A673 (cell line): ENCODE measurements around the gene LPP. TPM values are rescaled to one million over a fixed set of nuclear protein-coding genes. Genes with fewer than 3 reads are reported as not detected.

Experiments
- BruUV-seq: library from RNA; stranded (reverse); fragments of 400-500 nt; replicated peaks from 2 replicates; lab custom pipeline; 2021; lab: Mats Ljungman, UMichigan
- CTCF ChIA-PET: fragments of 300-600 bp; sonication (Branson Sonifier 250); formaldehyde crosslinking; loops from one replicate; lab custom pipeline; 2022; ENCODE audit warnings: antibody characterized with exemption; lab: Charles Lee
- POLR2A ChIA-PET: fragments of 300-600 bp; sonication (Branson Sonifier 250); formaldehyde crosslinking; loops from one replicate; lab custom pipeline; 2022; ENCODE audit warnings: antibody characterized with exemption; ENCODE audit not compliant: low non-redundant PET; lab: Charles Lee
- DNase-seq: peaks from one replicate; pipeline ENCODE4 v3.0.0-alpha.2; 2015; ENCODE audit warnings: low spot score
- H3K27ac ChIP-seq: fragments of 200-600 bp; sonication (generic); 2 replicates; pipeline ENCODE4 v1.5.1; 2016; ENCODE audit warnings: mixed run types, low read depth, mild to moderate bottlenecking, mixed read lengths, antibody characterized with exemption, low read length; ENCODE audit not compliant: poor library complexity, severe bottlenecking
- H3K27me3 ChIP-seq: fragments of 200-600 bp; sonication (generic); replicated peaks from 2 replicates; pipeline ENCODE4 v1.6.1; 2017; ENCODE audit warnings: mixed run types, low read depth, mild to moderate bottlenecking, mixed read lengths, antibody characterized with exemption, low read length; ENCODE audit not compliant: insufficient read depth, poor library complexity
- H3K36me3 ChIP-seq: fragments of 200-600 bp; sonication (generic); 2 replicates; pipeline ENCODE4 v1.6.1; 2016; ENCODE audit warnings: mixed run types, mild to moderate bottlenecking, mixed read lengths, antibody characterized with exemption, low read length; ENCODE audit not compliant: insufficient read depth, poor library complexity, severe bottlenecking
- H3K4me1 ChIP-seq: fragments of 200-600 bp; sonication (generic); 2 replicates; pipeline ENCODE4 v1.6.1; 2017; ENCODE audit warnings: mixed run types, mild to moderate bottlenecking, mixed read lengths, antibody characterized with exemption, low read length; ENCODE audit not compliant: insufficient read depth, poor library complexity, severe bottlenecking
- H3K4me3 ChIP-seq: fragments of 200-600 bp; sonication (generic); 2 replicates; pipeline ENCODE4 v1.5.1; 2016; ENCODE audit warnings: low read depth, mixed run types, mild to moderate bottlenecking, mixed read lengths, low read length; ENCODE audit not compliant: poor library complexity, severe bottlenecking
- H3K9me3 ChIP-seq: fragments of 200-600 bp; sonication (generic); 2 replicates; pipeline ENCODE4 v1.6.1; 2016; ENCODE audit warnings: mixed run types, low read depth, mild to moderate bottlenecking, mixed read lengths, antibody characterized with exemption, low read length; ENCODE audit not compliant: poor library complexity, severe bottlenecking
- EZH2 ChIP-seq: fragments of 200-600 bp; sonication (generic); IDR thresholded peaks from 2 replicates; pipeline ENCODE4 v1.6.1; 2017; ENCODE audit warnings: borderline replicate concordance, low read depth, mild to moderate bottlenecking, mixed read lengths, antibody characterized with exemption, low read length; ENCODE audit not compliant: poor library complexity, severe bottlenecking
- intact Hi-C: fragments of 100-400 bp; cut with micrococcal nuclease; formaldehyde crosslinking; loops from one replicate; pipeline ENCODE4 v1.10.0; 2022; ENCODE audit not compliant: unreplicated experiment
- total RNA-seq: library from RNA; stranded (reverse); gene quantifications from 2 replicates; pipeline ENCODE4 v1.2.3, GENCODE V29; 2021
- TF ChIP-seq, protein P1 (sequence below): fragments of 300-800, 200-600 bp; sonication (generic); conservative IDR thresholded peaks from 2 replicates; pipeline ENCODE4 v1.5.1; 2017; ENCODE audit warnings: low read depth, mild to moderate bottlenecking, antibody characterized with exemption, low read length, moderate library complexity, mixed read lengths

Gene LPP
- total RNA-seq, 1 experiment from 2014 or later, result 39.7 TPM

DNA sequence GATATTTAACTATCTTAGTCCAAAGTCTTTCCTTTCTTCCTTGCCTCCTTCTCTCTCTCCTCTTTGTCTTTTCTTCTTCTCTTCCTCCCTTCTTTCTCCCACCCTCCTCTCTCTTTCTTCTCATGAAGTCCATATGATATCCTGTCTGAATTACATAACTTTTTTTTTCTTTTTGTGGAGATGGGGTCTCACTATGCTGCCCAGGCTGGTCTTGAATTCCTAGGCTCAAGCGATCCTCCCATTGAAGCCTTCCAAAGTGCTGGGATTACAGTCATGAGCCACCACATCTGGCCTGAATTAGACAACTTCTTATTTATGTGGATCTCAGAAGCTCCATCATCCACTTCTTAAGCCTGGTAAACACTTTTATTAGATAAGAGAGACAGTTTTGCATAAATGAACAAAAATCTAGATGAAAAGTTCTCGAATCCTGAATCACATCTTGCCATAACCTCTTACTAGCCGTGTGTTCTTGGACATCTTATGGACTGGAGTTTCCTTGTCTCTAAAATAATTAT, 206.5 kb downstream of the LPP start:
- H3K9me3 ChIP-seq, result no peaks in the 10 kb centered on the region
- H3K4me1 ChIP-seq, result peaks cover 4% of the 10 kb centered on the region
- CTCF ChIA-PET, result no interaction called here
- POLR2A ChIA-PET, result no interaction called here
- intact Hi-C loops, result loop anchor here (10.0 kb wide), 1 partner anchor 616 kb away; the partner anchor contains the start of gene BCL6
- BruUV-seq, result no TSS peak
- no peaks in the 10 kb centered on the region for H3K36me3 ChIP-seq
- H3K27me3 ChIP-seq, result no peaks in the 10 kb centered on the region
- TF ChIP-seq, protein P1, sequence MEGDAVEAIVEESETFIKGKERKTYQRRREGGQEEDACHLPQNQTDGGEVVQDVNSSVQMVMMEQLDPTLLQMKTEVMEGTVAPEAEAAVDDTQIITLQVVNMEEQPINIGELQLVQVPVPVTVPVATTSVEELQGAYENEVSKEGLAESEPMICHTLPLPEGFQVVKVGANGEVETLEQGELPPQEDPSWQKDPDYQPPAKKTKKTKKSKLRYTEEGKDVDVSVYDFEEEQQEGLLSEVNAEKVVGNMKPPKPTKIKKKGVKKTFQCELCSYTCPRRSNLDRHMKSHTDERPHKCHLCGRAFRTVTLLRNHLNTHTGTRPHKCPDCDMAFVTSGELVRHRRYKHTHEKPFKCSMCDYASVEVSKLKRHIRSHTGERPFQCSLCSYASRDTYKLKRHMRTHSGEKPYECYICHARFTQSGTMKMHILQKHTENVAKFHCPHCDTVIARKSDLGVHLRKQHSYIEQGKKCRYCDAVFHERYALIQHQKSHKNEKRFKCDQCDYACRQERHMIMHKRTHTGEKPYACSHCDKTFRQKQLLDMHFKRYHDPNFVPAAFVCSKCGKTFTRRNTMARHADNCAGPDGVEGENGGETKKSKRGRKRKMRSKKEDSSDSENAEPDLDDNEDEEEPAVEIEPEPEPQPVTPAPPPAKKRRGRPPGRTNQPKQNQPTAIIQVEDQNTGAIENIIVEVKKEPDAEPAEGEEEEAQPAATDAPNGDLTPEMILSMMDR, result no peak
- TF ChIP-seq EZH2, result no peak
- H3K27ac ChIP-seq, result no peak overlapping the region
- no peak for DNase-seq
- H3K4me3 ChIP-seq, result no peak overlapping the region

GRCh38 chr3:188361888-188362287, 207.9 kb downstream of the LPP start:
- no peaks in the 10 kb centered on the region for H3K9me3 ChIP-seq
- H3K4me1 ChIP-seq, result peaks cover 4% of the 10 kb centered on the region
- no TSS peak for BruUV-seq
- CTCF ChIA-PET, result no interaction called here
- H3K4me3 ChIP-seq, result no peak overlapping the region
- POLR2A ChIA-PET, result no interaction called here
- TF ChIP-seq, protein P1, result no peak
- no peak for TF ChIP-seq EZH2
- no peaks in the 10 kb centered on the region for H3K36me3 ChIP-seq
- no peaks in the 10 kb centered on the region for H3K27me3 ChIP-seq
- no peak overlapping the region for H3K27ac ChIP-seq
- intact Hi-C loops, result loop anchor here (10.0 kb wide), 1 partner anchor 617 kb away; the partner anchor contains the start of gene BCL6
- DNase-seq, result no peak

DNA sequence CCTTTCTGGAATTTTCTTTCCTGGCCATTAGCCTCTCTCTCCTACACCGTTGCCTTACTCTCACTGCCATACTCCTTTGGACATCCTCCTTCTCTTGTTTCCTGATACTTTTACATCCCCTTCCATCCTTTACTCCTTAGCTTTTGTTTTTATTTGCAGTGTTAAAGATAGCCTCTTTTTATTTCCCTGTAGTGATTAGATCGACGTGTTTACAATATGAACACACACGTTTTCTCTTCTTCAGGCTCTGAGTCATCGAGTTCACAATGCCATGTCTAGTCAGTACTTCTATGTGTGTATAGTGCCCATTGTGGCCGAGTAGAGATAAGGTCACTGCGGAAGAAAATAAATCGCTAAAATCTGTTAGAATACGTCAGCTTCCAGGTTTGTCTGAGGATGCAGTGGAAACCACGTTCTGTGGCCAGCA, 208.5 kb downstream of the LPP start:
- H3K27me3 ChIP-seq, result no peaks in the 10 kb centered on the region
- no peaks in the 10 kb centered on the region for H3K9me3 ChIP-seq
- TF ChIP-seq EZH2, result no peak
- TF ChIP-seq, protein P1, result no peak
- ChIA-PET POLR2A (no interaction called here), CTCF (no interaction called here)
- no peak overlapping the region for H3K4me3 ChIP-seq
- no peak overlapping the region for H3K27ac ChIP-seq
- BruUV-seq, result no TSS peak
- no peaks in the 10 kb centered on the region for H3K36me3 ChIP-seq
- intact Hi-C loops, result loop anchor here (10.0 kb wide), 1 partner anchor 618 kb away; the partner anchor contains the start of gene BCL6
- DNase-seq, result no peak
- H3K4me1 ChIP-seq, result peaks cover 4% of the 10 kb centered on the region
